IMR-90 (cell line): ENCODE results near the gene ASXL2. TPM values are rescaled to one million over a fixed set of nuclear protein-coding genes. Genes with fewer than 3 reads are reported as not detected.

Source experiments
- ATAC-seq: fragments of 200-7000 bp; cut with Tn5 transposase; 2 replicates; pipeline ENCODE4 v1.9.1; 2020; ENCODE audit warnings: low read depth, mild to moderate bottlenecking, moderate library complexity
- BruUV-seq: library from RNA; stranded (reverse); fragments of 400-500 nt; replicated peaks from 2 replicates; lab custom pipeline; 2021; lab: Mats Ljungman, UMichigan
- CTCF ChIA-PET: fragments of 300-600 bp; formaldehyde crosslinking; extraction: SDS; loops from one replicate; lab custom pipeline; 2021; ENCODE audit warnings: antibody characterized with exemption; lab: Yijun Ruan, JAX
- POLR2A ChIA-PET: fragments of 300-600 bp; sonication (Branson Sonifier 250); formaldehyde crosslinking; loops from one replicate; lab custom pipeline; 2022; ENCODE audit warnings: antibody characterized with exemption; ENCODE audit not compliant: unreplicated experiment; lab: Charles Lee
- DNase-seq: peaks from one replicate; pipeline ENCODE4 v3.0.0; 2013
- H2AFZ ChIP-seq: replicated peaks from 2 replicates; pipeline ENCODE3; 2013; ENCODE audit warnings: low read length, mild to moderate bottlenecking; ENCODE audit not compliant: poor library complexity
- H2AK5ac ChIP-seq: 2 replicates; pipeline ENCODE4 v1.6.1; 2013; ENCODE audit warnings: low read depth, low read length, inconsistent platforms
- H2AK9ac ChIP-seq: replicated peaks from 2 replicates; pipeline ENCODE3; 2013; ENCODE audit warnings: mild to moderate bottlenecking, low read depth, low read length, moderate library complexity; ENCODE audit not compliant: poor library complexity
- H2BK120ac ChIP-seq: 2 replicates; pipeline ENCODE4 v1.6.1; 2013; ENCODE audit warnings: low read depth, low read length, inconsistent platforms
- H2BK15ac ChIP-seq: 3 replicates; pipeline ENCODE4 v1.6.1; 2013; ENCODE audit warnings: low read depth, low read length, inconsistent platforms
- H2BK20ac ChIP-seq: 2 replicates; pipeline ENCODE4 v1.6.1; 2013; ENCODE audit warnings: low read depth, mild to moderate bottlenecking, inconsistent platforms, low read length, moderate library complexity
- H2BK5ac ChIP-seq: 2 replicates; pipeline ENCODE4 v1.6.1; 2013; ENCODE audit warnings: mild to moderate bottlenecking, low read depth, low read length, inconsistent platforms; ENCODE audit not compliant: poor library complexity, severe bottlenecking
- H3K14ac ChIP-seq: replicated peaks from 2 replicates; pipeline ENCODE4 v1.6.1; 2013; ENCODE audit warnings: low read depth, low read length, inconsistent platforms
- H3K18ac ChIP-seq: 2 replicates; pipeline ENCODE4 v1.6.1; 2013; ENCODE audit warnings: low read depth, low read length, control low read depth
- H3K23ac ChIP-seq: 2 replicates; pipeline ENCODE4 v1.6.1; 2013; ENCODE audit warnings: low read depth, low read length, inconsistent platforms
- H3K27ac ChIP-seq: 2 replicates; pipeline ENCODE4 v1.5.1; 2013; ENCODE audit warnings: mild to moderate bottlenecking, control low read depth, low read length; ENCODE audit not compliant: insufficient read depth
- H3K27me3 ChIP-seq: 2 replicates; pipeline ENCODE4 v1.6.1; 2013; ENCODE audit warnings: low read length; ENCODE audit not compliant: control insufficient read depth, insufficient read depth
- H3K36me3 ChIP-seq: 2 replicates; pipeline ENCODE4 v1.6.1; 2013; ENCODE audit warnings: low read length, mixed read lengths; ENCODE audit not compliant: control insufficient read depth, insufficient read depth
- H3K4ac ChIP-seq: 2 replicates; pipeline ENCODE4 v1.6.1; 2013; ENCODE audit warnings: low read depth, low read length, inconsistent platforms
- H3K4me1 ChIP-seq: 2 replicates; pipeline ENCODE4 v1.6.1; 2013; ENCODE audit warnings: low read length, mixed read lengths; ENCODE audit not compliant: control insufficient read depth, insufficient read depth
- H3K4me2 ChIP-seq: 2 replicates; pipeline ENCODE4 v1.6.1; 2013; ENCODE audit warnings: low read depth, mild to moderate bottlenecking, control low read depth, low read length, moderate library complexity
- H3K4me3 ChIP-seq: 2 replicates; pipeline ENCODE4 v1.5.1; 2013; ENCODE audit warnings: low read depth, mild to moderate bottlenecking, control low read depth, low read length, moderate library complexity; ENCODE audit not compliant: insufficient read depth
- H3K56ac ChIP-seq: 2 replicates; pipeline ENCODE4 v1.6.1; 2013; ENCODE audit warnings: low read length, inconsistent platforms; ENCODE audit not compliant: insufficient read depth; ENCODE audit errors: extremely low read depth
- H3K79me1 ChIP-seq, 2 experiments: 2 replicates each; pipeline ENCODE4 v1.6.1; 2013; ENCODE audit warnings: low read length in 2 of 2, inconsistent platforms in 1 of 2, low read depth in 1 of 2
- H3K9ac ChIP-seq: 2 replicates; pipeline ENCODE4 v1.6.1; 2013; ENCODE audit warnings: low read depth, low read length, control low read depth
- H3K9me1 ChIP-seq: 2 replicates; pipeline ENCODE4 v1.6.1; 2013; ENCODE audit warnings: low read length, inconsistent platforms; ENCODE audit not compliant: insufficient read depth
- H3K9me3 ChIP-seq: 2 replicates; pipeline ENCODE4 v1.6.1; 2013; ENCODE audit warnings: low read length; ENCODE audit not compliant: control insufficient read depth, insufficient read depth
- H4K20me1 ChIP-seq: 2 replicates; pipeline ENCODE4 v1.6.1; 2013; ENCODE audit warnings: low read length, inconsistent platforms; ENCODE audit not compliant: insufficient read depth
- H4K5ac ChIP-seq: 2 replicates; pipeline ENCODE4 v1.6.1; 2013; ENCODE audit warnings: mild to moderate bottlenecking, low read depth, low read length, control low read depth
- H4K8ac ChIP-seq, 2 experiments: 2 replicates each; pipeline ENCODE4 v1.6.1; 2013; ENCODE audit warnings: low read depth in 2 of 2, low read length in 2 of 2, control low read depth in 1 of 2, inconsistent platforms in 1 of 2
- H4K91ac ChIP-seq: 2 replicates; pipeline ENCODE4 v1.6.1; 2013; ENCODE audit warnings: low read depth, low read length, inconsistent platforms; ENCODE audit not compliant: insufficient read depth
- CEBPB ChIP-seq: IDR thresholded peaks from 2 replicates; pipeline ENCODE4 v1.6.1; 2012; ENCODE audit warnings: low read depth, low read length, improper control_type of control experiment
- MAZ ChIP-seq: IDR thresholded peaks from 2 replicates; pipeline ENCODE4 v1.6.1; 2012; ENCODE audit warnings: low read depth, mild to moderate bottlenecking, low read length, improper control_type of control experiment, moderate library complexity, borderline replicate concordance
- SMC3 ChIP-seq: fragments of 150-350 bp; IDR thresholded peaks from 2 replicates; pipeline ENCODE4 v1.6.1; 2016; ENCODE audit warnings: low read depth, mild to moderate bottlenecking, antibody characterized with exemption, low read length, moderate library complexity
- WGBS, 2 experiments: methylation state at CpG; one replicate each; pipeline versions ENCODE4 v1.1.5 to v1.1.7; 2013; ENCODE audit warnings: missing lambda C conversion rate in 2 of 2; ENCODE audit not compliant: insufficient read length in 1 of 2; ENCODE audit errors: extremely low coverage in 2 of 2; 5-methylcytosine and 5-hydroxymethylcytosine counted together
- dilution Hi-C: fragments of 300-500 bp; cut with HindIII; formaldehyde crosslinking; loops from one replicate; pipeline ENCODE4 v1.14.3; 2018; ENCODE audit warnings: low sequenced_read_pairs; ENCODE audit not compliant: unreplicated experiment
- in situ Hi-C: fragments of 300-500 bp; cut with MboI; formaldehyde crosslinking; loops from 3 replicates; pipeline ENCODE4 v1.14.3; 2019; ENCODE audit warnings: low sequenced_read_pairs, inconsistent platforms, mixed read lengths
- intact Hi-C: fragments of 100-400 bp; cut with micrococcal nuclease; formaldehyde crosslinking; loops from 2 replicates; pipeline ENCODE4 v1.10.0; 2022
- polyA plus RNA-seq, 3 experiments: library from polyadenylated mRNA; depleted of rRNA; stranded (reverse); fragments of >200 nt; gene quantifications; 2 replicates each; pipeline ENCODE4 v1.2.3, GENCODE V29; 2012; ENCODE audit warnings: low replicate concordance in 1 of 3
- total RNA-seq: library from RNA; depleted of rRNA; stranded (reverse); fragments of >200 nt; gene quantifications from 2 replicates; pipeline ENCODE4 v1.2.3, GENCODE V29; 2012
- TF ChIP-seq, protein P1 (sequence below): fragments of 150-350 bp; IDR thresholded peaks from 2 replicates; pipeline ENCODE4 v1.6.1; 2017; ENCODE audit warnings: mild to moderate bottlenecking, antibody characterized with exemption, low read length, low read depth

Gene ASXL2
- total and polyA plus RNA-seq, 2 of the 4 experiments (the other 2 are of a cell fraction) = 5.3 to 8.1 TPM

DNA sequence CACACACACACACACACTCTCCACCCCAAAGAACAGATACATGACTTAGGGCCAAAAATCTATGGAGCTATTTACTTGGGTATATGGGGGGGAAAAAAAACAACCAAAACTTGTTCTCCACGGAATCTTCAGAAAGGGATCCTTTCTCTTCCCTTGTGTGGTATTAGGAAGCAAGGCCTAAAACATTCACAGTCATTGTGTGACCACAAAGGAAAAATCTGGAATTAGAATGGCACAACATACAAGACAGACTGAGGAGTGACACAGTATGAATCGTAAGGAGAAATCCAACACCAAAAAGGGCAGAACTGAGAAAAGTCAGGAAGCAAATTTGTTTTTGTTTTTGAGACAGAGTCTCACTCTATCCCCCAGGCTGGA, 70.3 kb downstream of the ASXL2 start:
- H3K79me1 ChIP-seq = peaks cover 23 to 49% of the 10 kb centered on the region in 2 experiments
- H4K8ac ChIP-seq = 0 out of 4 replicates have a peak overlapping the region, but pooled peaks of 1 of the 2 experiments have one; percentile 40
- no TSS peak for BruUV-seq
- no peak overlapping the region for H4K91ac ChIP-seq
- no peaks in the 10 kb centered on the region for H3K9me3 ChIP-seq
- no peak overlapping the region for H2BK15ac ChIP-seq
- peaks cover 3% of the 10 kb centered on the region; the same call in 1 of the 2 replicates for H4K20me1 ChIP-seq
- no peak overlapping the region for H3K23ac ChIP-seq
- H3K4me2 ChIP-seq = no peak overlapping the region
- peaks cover 3% of the 10 kb centered on the region; the same call in 1 of the 2 replicates for H3K9me1 ChIP-seq
- ChIA-PET POLR2A (no interaction called here), CTCF (no interaction called here)
- in situ Hi-C loops = no loop called here
- H3K4ac ChIP-seq = no peak overlapping the region
- H3K56ac ChIP-seq = no peak overlapping the region
- no peak overlapping the region for H3K14ac ChIP-seq
- no peak overlapping the region for H2BK5ac ChIP-seq
- no peak overlapping the region for H3K9ac ChIP-seq
- H3K4me3 ChIP-seq = no peak overlapping the region
- H3K36me3 ChIP-seq = peaks cover 13% of the 10 kb centered on the region
- no peak overlapping the region for H2BK120ac ChIP-seq
- no peaks in the 10 kb centered on the region for H3K4me1 ChIP-seq
- no peak overlapping the region for H3K27ac ChIP-seq
- no peak overlapping the region for H2AK9ac ChIP-seq
- H3K18ac ChIP-seq = no peak overlapping the region; the same call in 1 of the 2 replicates
- H4K5ac ChIP-seq = no peak overlapping the region
- no peak overlapping the region for H2AK5ac ChIP-seq
- DNase-seq = peak; percentile 65
- H3K27me3 ChIP-seq = no peaks in the 10 kb centered on the region
- dilution Hi-C loops = no loop called here
- TF ChIP-seq SMC3 = no peak
- peak; percentile 4; the same call in 1 of the 2 replicates for TF ChIP-seq CEBPB
- TF ChIP-seq, protein P1, sequence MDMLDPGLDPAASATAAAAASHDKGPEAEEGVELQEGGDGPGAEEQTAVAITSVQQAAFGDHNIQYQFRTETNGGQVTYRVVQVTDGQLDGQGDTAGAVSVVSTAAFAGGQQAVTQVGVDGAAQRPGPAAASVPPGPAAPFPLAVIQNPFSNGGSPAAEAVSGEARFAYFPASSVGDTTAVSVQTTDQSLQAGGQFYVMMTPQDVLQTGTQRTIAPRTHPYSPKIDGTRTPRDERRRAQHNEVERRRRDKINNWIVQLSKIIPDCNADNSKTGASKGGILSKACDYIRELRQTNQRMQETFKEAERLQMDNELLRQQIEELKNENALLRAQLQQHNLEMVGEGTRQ = no peak
- no peak for TF ChIP-seq MAZ
- H2BK20ac ChIP-seq = no peak overlapping the region
- no CpG with 5 or more reads among the region's 2 CpGs for WGBS, 2 experiments
- intact Hi-C loops = no loop called here
- peak; percentile 49 for ATAC-seq
- H2AFZ ChIP-seq = no peak overlapping the region
